ENCODE data around the gene FXR2.
"Not testable (repeated sequence)": the region's sequence is repeated elsewhere in the genome, so short reads cannot be mapped to it uniquely, and the experiment has no call there.

FXR2 gene

GRCh38 chr17:7613769-7614424, 800 bp downstream of the FXR2 start:
- H3K9me3 ChIP-seq, result no peaks in the 10 kb centered on the region
- H3K4me1 ChIP-seq, result peaks cover 0 to 43% (median 28%) of the 10 kb centered on the region in 4 donors
- peaks cover 0 to 12% (median 0%) of the 10 kb centered on the region in 3 donors for H3K36me3 ChIP-seq
- intact Hi-C loops (cut with DNase I; ENCODE audit: low total_unique reads), result no loop called here
- TF ChIP-seq CTCF (IDR thresholded peaks at IDR 0.05), result no peak
- peak in 1 of 2 donors; percentile 71 for DNase-seq
- H3K27ac ChIP-seq, result peak overlapping the region; percentile 83 to 87
- H3K4me3 ChIP-seq, result peak overlapping the region; percentile 82 to 84
- H3K27me3 ChIP-seq, result no peaks in the 10 kb centered on the region

GRCh38 chr17:7612294-7612640, 2.4 kb downstream of the FXR2 start:
- H3K4me1 ChIP-seq, result peaks cover 0 to 43% (median 28%) of the 10 kb centered on the region in 4 donors
- intact Hi-C loops (cut with DNase I; ENCODE audit: low total_unique reads), result no loop called here

GRCh38 chr17:7611635-7612293, 2.9 kb downstream of the FXR2 start:
- Histone ChIP-seq H3K36me3 (peaks cover 0 to 12% (median 0%) of the 10 kb centered on the region in 3 donors), H3K27me3 (no peaks in the 10 kb centered on the region), H3K4me1 (peaks cover 0 to 43% (median 28%) of the 10 kb centered on the region in 4 donors), H3K9me3 (no peaks in the 10 kb centered on the region), H3K4me3 (no peak overlapping the region), H3K27ac (peak overlapping the region in 1 of 2 donors; percentile 6)
- intact Hi-C loops (cut with DNase I; ENCODE audit: low total_unique reads), result no loop called here
- no peak for TF ChIP-seq CTCF (IDR thresholded peaks at IDR 0.05)
- DNase-seq, result no peak

More at GRCh38 chr17:7612294-7612640, 2.4 kb downstream of the FXR2 start:
- H3K27ac ChIP-seq, result peak overlapping the region in 1 of 2 donors; percentile 6
- H3K27me3 ChIP-seq, result no peaks in the 10 kb centered on the region
- H3K9me3 ChIP-seq, result no peaks in the 10 kb centered on the region
- DNase-seq, result no peak
- no peak overlapping the region for H3K4me3 ChIP-seq
- H3K36me3 ChIP-seq, result peaks cover 0 to 12% (median 0%) of the 10 kb centered on the region in 3 donors
- TF ChIP-seq CTCF (IDR thresholded peaks at IDR 0.05), result no peak

- H3K9me3 ChIP-seq, result no peaks in the 10 kb centered on the region
- H3K36me3 ChIP-seq, result peaks cover 0 to 19% (median 7%) of the 10 kb centered on the region in 3 donors
- TF ChIP-seq CTCF (IDR thresholded peaks at IDR 0.05), result no peak
- no peak overlapping the region for H3K4me3 ChIP-seq
- H3K27ac ChIP-seq, result no peak overlapping the region
- no peaks in the 10 kb centered on the region for H3K27me3 ChIP-seq
- H3K4me1 ChIP-seq, result peaks cover 0 to 43% (median 28%) of the 10 kb centered on the region in 4 donors
- no peak for DNase-seq
- intact Hi-C loops (cut with DNase I; ENCODE audit: low total_unique reads), result loop anchor here (1.0 kb wide), 1 partner anchor 17 kb away; no protein-coding TSS in a partner anchor
These were observed 4.1 kb downstream of the FXR2 start for GRCh38 chr17:7610641-7611040.

- intact Hi-C loops (cut with DNase I; ENCODE audit: low total_unique reads), result no loop called here
- Histone ChIP-seq H3K27ac (no peak overlapping the region), H3K4me1 (peaks cover 0 to 12% (median 4%) of the 10 kb centered on the region in 4 donors), H3K9me3 (no peaks in the 10 kb centered on the region), H3K36me3 (peaks cover 41 to 56% (median 50%) of the 10 kb centered on the region in 3 donors), H3K4me3 (no peak overlapping the region), H3K27me3 (no peaks in the 10 kb centered on the region)
- no peak for TF ChIP-seq CTCF (IDR thresholded peaks at IDR 0.05)
- DNase-seq, result no peak
These were observed 8.4 kb downstream of the FXR2 start for GRCh38 chr17:7606280-7606679.

GRCh38 chr17:7597561-7597960, 17.1 kb downstream of the FXR2 start:
- DNase-seq; H3K4me1 ChIP-seq; intact Hi-C loops (cut with DNase I; ENCODE audit: low total_unique reads); H3K9me3 ChIP-seq; H3K4me3 ChIP-seq; H3K27me3 ChIP-seq; H3K27ac ChIP-seq: not testable (repeated sequence)
- peaks cover 92 to 97% (median 97%) of the 10 kb centered on the region in 3 donors for H3K36me3 ChIP-seq

All from tibial artery (tissue), 4 donors.